Measurements from ENCODE around the gene MANF. TPM values are rescaled to one million over a fixed set of nuclear protein-coding genes. Genes with fewer than 3 reads are reported as not detected.
A peak's percentile ranks its signal among the peaks of the same experiment; 100 is the strongest.

The MANF gene
- total RNA-seq, 1 experiment from 2014 or later, result 132 TPM

- ChIA-PET CTCF (no interaction called here), RAD21 (ENCODE audit: low non-redundant PET in 1 of 2, low total read pairs in 2 of 2, uncharacterized antibody in 2 of 2, unreplicated experiment in 2 of 2) (no interaction called here), POLR2A (no interaction called here)
- no peak overlapping the region for H2AFZ ChIP-seq (ENCODE audit: low read depth, low read length, poor library complexity, severe bottlenecking)
- no peaks in the 10 kb centered on the region for H3K27me3 ChIP-seq (ENCODE audit: insufficient read depth, low read length)
- no peak overlapping the region for H3K9ac ChIP-seq (ENCODE audit: low read length)
- no peaks in the 10 kb centered on the region for H3K9me2 ChIP-seq (ENCODE audit: insufficient read depth)
- peaks cover 0 to 14% of the 10 kb centered on the region in 2 experiments; a peak in 1 of 4 replicates for H3K9me3 ChIP-seq (ENCODE audit: control insufficient read depth in 1 of 2, insufficient read depth in 1 of 2, low read depth in 1 of 2, low read length in 2 of 2)
- DNase-seq (ENCODE audit: low read depth, low spot score) (no peak), ATAC-seq (no peak)
- intact Hi-C loops (cut with micrococcal nuclease), result no loop called here
- H4K20me1 ChIP-seq (ENCODE audit: insufficient read depth), result no peaks in the 10 kb centered on the region
- TF ChIP-seq TCF7L2 (IDR thresholded peaks at IDR 0.05; ENCODE audit: borderline replicate concordance, extremely low read depth, insufficient read depth, insufficient read length) (no peak), POLR2AphosphoS5 (IDR thresholded peaks at IDR 0.05; ENCODE audit: low read depth, low read length) (peak; percentile 20; the same call in 1 of the 2 replicates), CTCF (IDR thresholded peaks at IDR 0.05 in 2 of 3, conservative IDR thresholded peaks at IDR 0.05 in 1 of 3; ENCODE audit: borderline replicate concordance in 1 of 3, insufficient read depth in 1 of 3, low read depth in 2 of 3, low read length in 2 of 3) (no peak)
- no peak overlapping the region for H3K4me3 ChIP-seq (replicated peaks in 1 of 2; ENCODE audit: low read depth in 1 of 2, low read length in 2 of 2)
- peaks cover 5 to 10% of the 10 kb centered on the region in 2 experiments; a peak in 2 of 4 replicates for H3K4me1 ChIP-seq (ENCODE audit: control insufficient read depth in 1 of 2, insufficient read depth in 2 of 2, low read length in 2 of 2)
- no TSS peak for BruUV-seq (replicated peaks)
- H3K79me2 ChIP-seq (ENCODE audit: insufficient read depth, low read length), result peaks cover 39% of the 10 kb centered on the region
- no peak overlapping the region for H3K27ac ChIP-seq (ENCODE audit: low read depth, low read length)
- H3K36me3 ChIP-seq (ENCODE audit: control insufficient read depth in 1 of 2, insufficient read depth in 2 of 2, low read length in 2 of 2), result peaks cover 30 to 58% of the 10 kb centered on the region in 2 experiments
- no peak overlapping the region for H3K4me2 ChIP-seq (ENCODE audit: low read length)
These were observed 10.6 kb downstream of the MANF start for GRCh38 chr3:51395493-51396213.

GRCh38 chr3:51396401-51396800 lies 11.3 kb downstream of the MANF start:
- H4K20me1 ChIP-seq (ENCODE audit: insufficient read depth), result no peaks in the 10 kb centered on the region
- no peaks in the 10 kb centered on the region for H3K27me3 ChIP-seq (ENCODE audit: insufficient read depth, low read length)
- H3K4me2 ChIP-seq (ENCODE audit: low read length), result no peak overlapping the region
- H3K4me1 ChIP-seq (ENCODE audit: control insufficient read depth in 1 of 2, insufficient read depth in 2 of 2, low read length in 2 of 2), result peaks cover 4 to 8% of the 10 kb centered on the region in 2 experiments; a peak in 2 of 4 replicates
- H3K4me3 ChIP-seq (replicated peaks in 1 of 2; ENCODE audit: low read depth in 1 of 2, low read length in 2 of 2), result no peak overlapping the region
- peaks cover 0 to 14% of the 10 kb centered on the region in 2 experiments; a peak in 1 of 4 replicates for H3K9me3 ChIP-seq (ENCODE audit: control insufficient read depth in 1 of 2, insufficient read depth in 1 of 2, low read depth in 1 of 2, low read length in 2 of 2)
- no peaks in the 10 kb centered on the region for H3K9me2 ChIP-seq (ENCODE audit: insufficient read depth)
- ATAC-seq, result no peak
- ChIA-PET RAD21 (ENCODE audit: low non-redundant PET in 1 of 2, low total read pairs in 2 of 2, uncharacterized antibody in 2 of 2, unreplicated experiment in 2 of 2) (no interaction called here), CTCF (no interaction called here), POLR2A (no interaction called here)
- intact Hi-C loops (cut with micrococcal nuclease), result no loop called here
- TF ChIP-seq SIN3A (IDR thresholded peaks at IDR 0.05; ENCODE audit: low read depth), result no peak
- no peak for TF ChIP-seq CEBPB (IDR thresholded peaks at IDR 0.05; ENCODE audit: low read depth)
- TF ChIP-seq POLR2A (IDR thresholded peaks at IDR 0.05; ENCODE audit: borderline replicate concordance, extremely low read depth, insufficient read depth, insufficient read length), result no peak
- TF ChIP-seq JUND (IDR thresholded peaks at IDR 0.05), result no peak
- BruUV-seq (replicated peaks), result no TSS peak
- H3K27ac ChIP-seq (ENCODE audit: low read depth, low read length), result no peak overlapping the region
- no peak overlapping the region for H2AFZ ChIP-seq (ENCODE audit: low read depth, low read length, poor library complexity, severe bottlenecking)
- no peak for DNase-seq (ENCODE audit: low read depth, low spot score)
- H3K36me3 ChIP-seq (ENCODE audit: control insufficient read depth in 1 of 2, insufficient read depth in 2 of 2, low read length in 2 of 2), result peaks cover 32 to 60% of the 10 kb centered on the region in 2 experiments
- peaks cover 39% of the 10 kb centered on the region for H3K79me2 ChIP-seq (ENCODE audit: insufficient read depth, low read length)
- H3K9ac ChIP-seq (ENCODE audit: low read length), result no peak overlapping the region
